Measurements from ENCODE around the gene ZNF771.
A peak's percentile ranks its signal among the peaks of the same experiment; 100 is the strongest.
"Not testable (repeated sequence)": the region's sequence is repeated elsewhere in the genome, so short reads cannot be mapped to it uniquely, and the experiment has no call there.

Gene ZNF771

DNA sequence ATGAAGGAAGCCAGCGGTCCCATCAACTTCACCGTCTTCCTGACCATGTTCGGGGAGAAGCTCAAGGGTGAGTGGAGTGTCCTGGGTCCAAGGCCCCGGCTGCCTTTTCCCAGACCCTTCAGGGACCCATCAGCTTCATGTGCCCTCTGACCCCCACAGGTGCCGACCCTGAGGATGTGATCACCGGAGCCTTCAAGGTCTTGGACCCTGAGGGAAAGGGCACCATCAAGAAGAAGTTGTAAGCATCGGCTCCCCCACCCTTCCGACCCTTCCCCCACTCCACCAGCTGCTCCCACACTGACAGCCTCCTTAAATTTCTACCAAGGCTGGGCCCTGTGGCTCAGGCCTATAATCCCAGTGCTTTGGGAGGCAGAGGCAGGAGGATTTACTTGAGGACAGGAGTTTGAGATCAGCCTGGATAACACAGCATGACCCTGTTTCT is 30.9 kb upstream of the ZNF771 start:
- no peak for DNase-seq

DNA sequence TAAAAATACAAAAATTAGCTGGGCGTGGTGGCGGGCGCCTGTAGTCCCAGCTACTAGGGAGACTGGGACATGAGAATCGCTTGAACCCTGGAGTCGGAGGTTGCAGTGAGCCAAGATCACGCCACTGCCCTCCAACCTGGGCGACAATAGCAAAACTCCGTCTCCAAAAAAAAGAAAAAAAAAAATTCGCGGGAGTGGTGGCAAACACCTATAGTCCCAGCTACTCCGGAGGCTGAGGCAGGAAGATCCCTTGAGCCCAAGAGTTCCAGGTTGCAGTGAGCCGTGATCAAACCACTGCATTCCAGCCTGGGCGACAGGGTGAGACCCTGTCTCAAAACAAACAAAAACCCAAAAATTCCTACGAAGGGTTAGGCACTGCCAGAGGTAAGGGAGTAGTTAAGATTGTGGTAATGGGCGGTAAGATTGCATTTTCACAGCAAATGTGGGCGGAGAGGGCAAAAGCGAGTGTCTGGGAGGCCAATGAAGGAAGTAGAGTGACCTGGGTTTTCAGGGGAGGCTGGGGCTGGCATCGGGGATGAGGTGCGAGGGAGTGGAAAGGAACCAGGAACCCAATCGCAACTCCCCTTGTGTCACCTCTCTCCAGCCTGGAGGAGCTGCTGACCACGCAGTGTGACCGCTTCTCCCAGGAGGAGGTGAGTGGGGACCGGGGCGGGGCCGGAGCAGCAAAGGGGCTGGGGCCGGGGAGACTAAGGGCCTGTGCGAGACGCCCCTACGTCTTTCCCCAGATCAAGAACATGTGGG is 30.2 kb upstream of the ZNF771 start:
- no peak for DNase-seq

DNA sequence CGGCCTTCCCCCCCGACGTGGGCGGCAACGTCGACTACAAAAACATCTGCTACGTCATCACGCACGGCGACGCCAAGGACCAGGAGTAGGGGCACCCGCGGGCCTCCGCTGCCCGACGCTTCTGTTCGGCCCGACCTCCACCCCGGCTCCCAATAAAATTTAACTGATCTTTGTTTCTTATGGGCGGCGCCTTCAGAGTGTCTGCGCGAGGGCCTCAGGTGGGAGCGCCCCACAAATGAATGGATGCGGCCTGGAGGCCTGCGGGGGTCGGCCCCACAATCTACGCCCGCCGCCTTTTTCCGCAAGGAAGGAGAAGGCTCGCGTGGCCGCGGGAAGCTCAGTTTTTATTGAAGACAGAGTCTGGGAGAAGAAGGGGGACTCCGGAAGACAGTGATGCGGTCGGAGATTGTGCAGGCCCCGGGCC is 29.6 kb upstream of the ZNF771 start:
- peak; percentile 83 to 87 for DNase-seq

DNA sequence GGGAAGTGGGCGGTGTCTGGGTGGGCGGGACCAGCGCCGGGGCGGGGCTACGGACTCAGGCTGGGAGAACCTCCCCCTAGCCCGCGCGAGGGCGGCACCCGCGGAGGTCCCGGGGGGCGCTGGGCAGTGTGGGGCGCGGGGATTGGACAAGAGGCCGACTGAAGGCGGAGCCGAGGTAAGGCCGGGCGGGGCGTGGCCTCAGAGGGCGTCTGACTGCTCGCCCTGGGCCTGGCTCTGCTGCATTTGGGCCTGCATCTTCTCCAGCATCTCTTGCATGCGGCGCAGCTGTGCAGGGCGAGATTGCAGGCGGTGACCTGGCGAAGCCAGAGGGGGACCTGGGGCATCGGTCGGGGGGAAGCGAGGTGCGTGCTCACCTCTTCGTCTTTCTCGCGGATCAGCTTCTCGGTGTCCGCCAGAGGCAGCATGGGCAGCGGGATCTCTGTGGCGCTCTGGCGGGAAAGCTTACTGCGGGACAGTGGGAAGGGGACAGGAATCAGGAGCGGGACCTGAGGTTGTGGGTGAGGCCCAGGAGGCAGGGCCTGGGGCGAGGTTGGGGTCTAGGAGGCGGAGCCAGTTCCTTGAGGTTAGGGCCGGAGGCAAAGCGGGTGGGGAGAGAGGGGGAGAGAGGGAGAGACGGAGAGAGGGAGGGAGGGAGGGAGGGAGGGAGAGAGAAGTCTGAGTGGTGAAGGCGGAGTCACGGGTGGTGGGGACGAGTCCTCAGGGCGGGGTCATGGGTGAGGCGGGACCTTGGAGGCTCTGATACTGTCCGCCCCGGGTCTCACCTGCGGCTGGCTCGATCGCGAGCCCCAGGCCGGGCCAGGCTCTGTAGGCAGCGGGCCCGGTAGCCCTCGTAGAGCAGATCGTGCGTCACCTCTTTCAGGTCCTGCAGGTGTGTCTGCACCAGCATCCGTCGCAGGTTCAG is 28.9 kb upstream of the ZNF771 start:
- peak; percentile 97 to 99 for DNase-seq

DNA sequence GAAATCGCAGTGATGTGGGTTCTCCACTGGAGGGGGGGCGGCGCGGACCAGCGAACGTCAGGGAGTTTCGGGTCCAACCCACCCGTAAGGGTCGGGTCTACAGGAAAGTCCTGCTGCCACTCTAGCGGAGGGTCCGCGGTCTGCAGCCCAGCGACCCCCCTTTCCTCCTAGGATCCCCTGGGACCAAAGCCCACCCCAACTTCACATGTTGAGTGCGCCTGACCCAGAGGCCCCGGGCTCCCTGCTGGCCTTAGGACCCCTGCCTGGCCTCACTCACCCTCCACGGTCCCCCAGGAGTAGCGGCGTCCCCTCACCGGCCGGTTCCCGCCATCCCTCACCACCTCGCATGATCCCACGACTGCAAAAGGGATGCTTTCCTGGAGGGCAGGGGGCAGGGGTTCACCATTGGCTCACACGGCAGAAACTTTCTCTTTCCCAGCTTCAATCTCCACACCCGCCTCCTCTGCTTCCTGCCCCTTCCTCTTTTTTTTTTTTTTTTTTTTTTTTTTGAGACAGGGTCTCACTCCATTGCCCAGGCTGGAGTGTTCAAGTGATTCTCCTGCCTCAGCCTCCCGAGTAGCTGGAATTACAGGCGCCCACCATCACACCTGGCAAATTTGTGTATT is 28.1 kb upstream of the ZNF771 start:
- DNase-seq = no peak

DNA sequence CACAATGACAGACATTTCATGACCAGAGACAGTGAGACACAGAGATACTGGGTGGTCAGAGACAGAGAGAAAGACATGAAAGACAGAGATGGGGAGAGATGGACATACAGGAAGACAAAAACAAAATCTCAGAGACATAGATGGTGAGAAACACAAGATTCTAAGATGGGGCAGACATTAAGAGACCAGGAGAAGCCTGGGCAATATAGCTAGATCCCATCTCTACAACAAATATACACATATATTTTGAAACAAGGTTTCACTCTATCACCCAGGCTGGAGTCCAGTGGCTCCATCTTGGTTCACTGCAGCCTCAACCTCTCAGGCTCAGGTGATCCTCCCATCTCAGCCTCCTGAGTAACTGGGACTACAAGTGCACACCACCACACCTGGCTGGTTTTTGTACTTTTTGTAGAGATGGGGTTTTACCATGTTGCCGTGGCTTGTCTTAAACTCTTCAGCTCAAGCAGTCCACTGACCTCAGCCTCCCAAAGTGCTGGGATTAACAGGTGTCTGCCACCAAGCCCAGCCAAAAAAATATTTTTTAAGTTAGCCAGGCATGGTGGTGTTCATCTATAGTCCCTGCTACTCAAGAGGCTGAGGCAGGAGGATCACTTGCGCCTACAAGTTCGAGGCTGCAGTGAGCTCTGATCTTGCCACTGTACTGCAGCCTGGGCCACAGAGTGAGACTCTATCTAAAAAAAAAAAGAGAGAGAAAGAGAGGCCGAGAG is 27.2 kb upstream of the ZNF771 start:
- DNase-seq = no peak

DNA sequence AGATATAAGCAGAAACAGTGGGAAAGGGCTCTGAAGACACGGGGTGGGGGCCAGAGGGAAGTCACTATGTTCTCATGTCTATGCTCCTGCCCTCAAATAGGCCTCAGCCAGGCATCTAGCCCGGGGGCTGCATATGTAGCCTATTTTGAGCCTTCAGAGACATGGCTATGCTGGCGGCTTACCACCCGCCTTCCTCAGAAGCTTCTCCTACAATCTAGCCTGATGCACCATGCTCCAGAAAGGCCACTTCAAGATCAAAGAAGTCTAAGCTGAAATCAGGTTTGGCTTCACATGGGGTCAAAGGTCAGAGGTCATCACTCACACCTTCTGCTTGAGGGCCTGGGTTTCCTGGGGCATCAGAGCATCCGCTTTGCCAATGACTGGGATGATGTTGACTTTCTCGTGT is 26.6 kb upstream of the ZNF771 start:
- DNase-seq = no peak

DNA sequence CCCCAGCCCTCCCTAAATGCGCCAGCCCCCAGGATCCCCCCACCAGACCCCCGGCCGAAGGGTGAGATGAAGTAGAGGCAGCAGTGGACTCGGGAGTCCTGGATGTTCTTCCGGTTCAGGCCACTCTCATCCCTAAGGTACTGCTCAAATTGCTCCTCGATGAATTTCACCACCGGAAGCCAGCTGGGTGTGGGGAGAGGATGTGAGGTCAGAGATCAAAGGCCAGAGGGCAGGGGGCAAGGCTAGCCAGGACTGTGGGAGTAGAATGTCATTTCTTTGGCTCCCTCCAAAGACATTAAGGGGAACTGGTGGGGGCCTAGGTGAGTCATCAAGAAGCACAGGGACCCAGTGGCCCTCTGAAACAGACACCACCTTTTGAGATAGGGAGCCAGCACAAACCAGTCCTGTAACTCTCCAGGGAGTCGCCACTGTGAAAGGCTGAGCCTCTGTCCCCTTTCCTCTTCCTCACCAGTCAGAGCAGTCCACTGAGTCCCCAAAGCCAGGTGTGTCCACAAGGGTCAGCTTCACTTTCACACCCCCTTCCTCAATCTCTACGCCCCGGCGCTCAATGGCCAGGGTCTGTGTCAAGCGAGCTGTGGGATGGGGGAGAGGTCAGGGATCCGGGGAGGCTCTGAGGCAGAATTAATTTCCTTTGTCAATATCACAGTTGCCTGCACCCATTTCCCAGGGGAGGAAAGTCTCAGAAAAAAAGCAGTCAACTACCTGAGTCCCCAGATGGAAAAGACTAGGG is 25.9 kb upstream of the ZNF771 start:
- no peak for DNase-seq

DNA sequence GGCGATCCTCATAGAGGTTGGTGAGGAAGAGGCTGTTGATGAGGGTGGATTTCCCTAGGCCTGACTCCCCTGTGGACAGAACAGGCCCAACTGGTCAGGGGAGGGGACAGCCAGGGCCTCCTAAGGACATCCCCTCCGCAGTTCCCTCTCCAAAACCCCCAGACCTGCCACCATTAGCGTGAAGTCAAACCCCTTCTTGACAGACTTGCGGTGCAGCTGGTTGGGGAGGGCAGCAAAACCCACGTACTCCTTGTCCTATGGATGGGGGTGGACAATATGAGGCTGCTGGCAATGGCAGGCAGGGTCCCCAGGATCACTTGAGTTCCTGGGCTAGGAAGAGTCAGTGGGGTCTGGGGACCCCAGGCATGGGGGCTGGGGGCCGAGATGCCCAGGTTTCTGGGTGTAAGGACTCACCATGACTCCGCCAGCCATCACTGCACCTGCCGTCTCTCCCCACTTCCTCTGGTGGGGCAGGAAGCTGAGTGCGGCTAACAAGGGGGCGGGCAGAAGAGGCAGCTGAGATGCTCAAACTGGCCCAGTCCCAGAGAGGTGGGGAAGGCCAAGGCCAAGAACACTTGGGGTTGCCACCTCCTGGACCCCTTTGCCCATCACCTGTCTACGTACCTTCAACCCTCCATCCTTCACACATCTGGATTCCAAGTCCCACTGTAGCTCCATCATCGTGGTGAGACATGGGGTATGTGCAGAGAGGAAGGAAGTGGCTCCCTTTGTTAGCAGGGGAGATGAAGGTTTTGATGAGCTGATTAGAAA is 25.1 kb upstream of the ZNF771 start, which contains the start of gene SEPTIN1:
Gene SEPTIN1, minus strand, starts transcription at position 451 of the 771 bp plus-strand sequence. Its CDS starts 19 bp downstream, at position 432.
- no peak for DNase-seq

DNA sequence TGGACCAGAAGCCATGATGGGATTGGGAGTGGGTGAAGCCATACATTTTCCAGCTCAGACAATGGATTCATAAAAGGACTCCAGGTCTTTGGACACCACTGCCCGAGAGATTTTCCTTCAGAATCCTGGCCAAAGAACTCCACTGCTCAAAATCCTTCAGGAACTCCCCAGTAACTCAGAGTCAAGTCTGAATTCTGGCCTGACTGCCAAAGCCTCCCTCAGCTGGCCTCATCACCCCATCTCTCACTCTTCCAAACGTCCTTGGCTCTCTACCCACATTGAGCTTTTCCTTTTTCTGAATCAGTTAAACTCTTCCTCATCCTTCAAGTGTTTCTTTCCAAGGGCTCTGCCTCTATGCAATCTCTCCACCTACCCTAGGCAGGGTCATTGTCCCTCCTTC is 23.9 kb upstream of the ZNF771 start:
- no peak for DNase-seq

DNA sequence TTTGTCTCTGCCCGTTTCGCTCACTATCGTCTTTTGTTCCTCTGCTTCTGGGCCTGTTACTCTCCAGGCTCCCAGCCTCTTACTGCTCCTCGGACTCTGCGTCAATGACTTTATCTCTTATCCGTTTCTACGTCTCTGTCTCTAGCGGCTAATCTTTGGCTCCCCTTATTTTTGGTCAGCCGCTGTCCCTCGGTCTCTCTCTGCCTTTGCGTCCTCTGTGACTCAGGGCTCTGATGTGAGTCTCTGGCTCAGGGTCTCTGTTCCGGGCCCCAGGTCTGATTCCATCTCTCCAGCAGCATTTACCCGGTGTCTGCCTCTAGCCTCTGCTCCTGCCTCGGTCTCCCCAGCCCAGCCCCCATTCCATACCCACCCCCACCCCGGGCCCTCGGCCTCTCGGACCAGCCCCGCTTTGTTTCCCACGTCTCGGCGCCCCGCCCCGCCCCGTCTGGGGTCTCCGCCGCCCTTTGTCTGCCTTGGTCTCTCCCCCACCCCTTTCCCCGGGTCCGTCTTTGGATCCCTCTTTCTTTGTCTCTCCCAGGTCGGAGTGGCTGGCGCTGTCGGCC is 12.7 kb upstream of the ZNF771 start:
- no peak for DNase-seq

DNA sequence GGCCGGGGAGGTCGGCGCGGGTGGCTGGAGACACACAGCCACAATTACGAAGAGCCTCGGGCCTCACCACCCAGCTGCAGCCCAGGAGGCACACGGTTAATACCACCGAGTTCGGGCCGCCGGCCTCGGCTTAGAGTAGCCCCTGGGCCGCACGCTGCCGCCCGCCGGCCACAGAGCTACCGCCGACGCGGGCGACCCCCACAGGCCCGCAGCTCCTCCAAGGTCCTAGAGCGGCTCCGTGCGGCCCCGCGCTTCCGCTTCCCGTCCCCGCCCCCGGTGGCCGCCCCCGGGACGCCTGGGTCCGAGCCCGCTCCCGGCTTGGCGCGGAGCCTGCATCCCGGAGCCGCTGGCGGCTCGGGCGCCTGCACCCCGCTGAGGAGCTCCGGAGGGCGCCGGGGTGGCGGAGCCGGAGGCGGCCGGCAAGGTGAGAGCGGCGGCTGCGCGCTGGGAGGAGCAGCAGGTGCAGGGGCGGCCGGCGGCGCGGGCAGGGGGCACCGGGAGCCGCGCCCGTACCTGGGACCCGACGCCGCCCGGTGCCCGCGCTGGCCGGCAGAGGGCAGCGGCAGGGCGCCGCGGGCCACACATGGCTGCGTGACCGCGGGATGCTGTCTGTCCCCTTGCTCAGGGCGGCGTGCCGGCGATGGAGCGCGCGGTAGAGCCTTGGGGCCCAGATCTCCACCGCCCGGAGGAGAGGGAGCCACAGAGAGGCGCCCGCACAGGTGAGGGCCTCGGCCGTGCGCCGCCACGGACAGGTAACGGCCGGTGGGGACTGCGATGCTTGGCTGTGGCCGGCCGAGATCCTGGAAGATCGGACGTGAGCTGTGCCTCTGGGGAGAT is 12.0 kb upstream of the ZNF771 start, which contains the start of gene ZNF48:
Gene ZNF48, plus strand, starts transcription at position 266 of the 837 bp plus-strand sequence. Its CDS starts 375 bp downstream, at position 641.
- DNase-seq = peak; percentile 91 to 96

DNA sequence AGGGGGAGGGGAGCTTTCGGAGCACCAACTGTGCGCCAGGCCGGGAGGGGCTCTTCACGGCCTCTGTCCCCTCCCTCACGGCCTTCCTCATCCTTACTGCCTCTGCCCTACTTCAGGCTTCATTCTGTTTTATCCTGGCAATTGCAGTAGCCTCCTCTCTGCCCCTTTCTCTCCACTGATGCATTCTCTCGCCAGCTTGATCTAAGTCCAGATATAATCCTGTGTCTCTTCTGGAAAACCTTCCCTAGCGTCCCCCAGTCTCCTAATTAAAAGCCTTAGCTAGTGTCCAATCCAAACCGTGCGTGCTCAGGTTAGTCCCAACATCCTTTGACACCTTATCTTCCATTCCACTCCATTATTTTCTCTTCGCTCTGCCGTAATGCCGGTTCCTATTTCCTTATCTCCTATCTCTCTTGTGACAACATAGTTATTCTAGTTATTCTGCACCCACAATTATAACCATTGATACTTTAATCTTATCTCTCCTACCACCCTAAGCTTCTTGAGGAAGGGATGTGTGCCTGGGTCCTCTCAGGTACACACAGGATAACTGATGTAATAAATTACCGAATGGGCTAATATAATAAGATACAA is 11.3 kb upstream of the ZNF771 start:
- no peak for DNase-seq

DNA sequence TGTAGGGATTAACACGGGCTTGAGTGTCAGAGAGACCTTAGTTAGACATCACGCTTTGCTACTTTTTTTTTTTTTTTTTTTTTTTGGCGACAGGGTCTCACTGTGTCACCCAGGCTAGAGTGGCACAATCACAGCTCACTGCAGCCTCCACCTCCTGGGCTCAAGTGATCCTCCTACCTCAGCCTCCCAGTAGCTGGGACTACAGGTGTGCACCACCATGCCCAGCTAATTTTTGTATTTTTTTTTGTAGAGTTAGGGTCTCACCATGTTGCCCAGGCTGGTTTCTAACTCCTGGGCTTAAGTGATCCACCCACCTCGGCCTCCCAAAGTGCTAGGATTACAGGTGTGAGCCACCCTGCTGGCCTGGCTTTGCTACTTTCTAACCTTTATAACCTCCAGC is 10.8 kb upstream of the ZNF771 start:
- DNase-seq = not testable (repeated sequence)

DNA sequence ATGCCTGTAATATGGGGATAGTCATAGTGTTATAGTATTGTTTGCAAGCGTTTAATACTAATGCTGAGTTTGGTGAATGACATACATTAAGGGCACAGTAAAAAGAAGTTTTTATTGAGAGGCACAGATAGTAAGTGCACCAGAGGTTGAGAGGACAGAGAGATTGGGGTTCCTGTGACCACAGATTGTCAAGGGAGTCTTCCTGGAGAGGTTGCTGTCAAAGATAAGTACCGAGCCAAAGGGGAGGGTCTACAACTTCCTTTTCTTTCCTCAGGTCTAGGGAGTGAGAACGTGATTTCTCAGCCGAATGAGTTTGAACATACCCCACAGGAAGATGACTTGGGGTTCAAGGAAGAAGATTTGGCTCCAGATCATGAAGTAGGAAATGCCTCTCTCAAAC is 10.3 kb upstream of the ZNF771 start:
- DNase-seq = no peak

DNA sequence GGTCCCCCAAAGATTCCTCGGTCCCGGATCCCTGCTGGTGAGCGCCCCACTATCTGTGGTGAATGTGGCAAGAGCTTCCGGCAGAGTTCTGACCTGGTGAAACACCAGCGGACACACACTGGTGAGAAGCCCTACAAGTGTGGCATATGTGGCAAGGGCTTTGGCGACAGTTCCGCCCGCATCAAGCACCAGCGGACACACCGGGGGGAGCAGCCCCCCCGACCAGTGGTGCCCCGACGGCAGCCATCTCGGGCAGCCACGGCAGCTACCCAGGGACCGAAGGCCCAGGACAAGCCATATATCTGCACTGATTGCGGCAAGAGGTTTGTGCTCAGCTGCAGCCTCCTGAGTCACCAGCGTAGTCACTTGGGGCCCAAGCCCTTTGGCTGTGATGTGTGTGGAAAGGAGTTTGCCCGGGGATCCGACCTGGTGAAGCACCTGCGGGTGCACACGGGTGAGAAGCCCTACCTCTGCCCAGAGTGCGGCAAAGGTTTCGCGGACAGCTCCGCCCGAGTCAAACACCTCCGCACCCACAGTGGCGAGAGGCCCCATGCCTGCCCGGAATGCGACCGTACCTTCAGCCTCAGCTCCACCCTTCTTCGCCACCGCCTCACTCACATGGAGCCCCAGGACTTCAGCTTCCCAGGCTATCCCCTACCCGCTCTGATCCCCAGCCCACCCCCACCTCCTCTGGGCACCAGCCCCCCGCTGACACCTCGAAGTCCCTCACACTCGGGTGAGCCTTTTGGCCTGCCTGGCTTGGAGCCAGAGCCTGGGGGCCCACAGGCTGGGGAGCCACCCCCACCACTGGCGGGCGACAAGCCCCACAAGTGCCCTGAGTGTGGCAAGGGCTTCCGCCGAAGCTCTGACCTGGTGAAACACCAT is 9.4 kb upstream of the ZNF771 start:
- no peak for DNase-seq

DNA sequence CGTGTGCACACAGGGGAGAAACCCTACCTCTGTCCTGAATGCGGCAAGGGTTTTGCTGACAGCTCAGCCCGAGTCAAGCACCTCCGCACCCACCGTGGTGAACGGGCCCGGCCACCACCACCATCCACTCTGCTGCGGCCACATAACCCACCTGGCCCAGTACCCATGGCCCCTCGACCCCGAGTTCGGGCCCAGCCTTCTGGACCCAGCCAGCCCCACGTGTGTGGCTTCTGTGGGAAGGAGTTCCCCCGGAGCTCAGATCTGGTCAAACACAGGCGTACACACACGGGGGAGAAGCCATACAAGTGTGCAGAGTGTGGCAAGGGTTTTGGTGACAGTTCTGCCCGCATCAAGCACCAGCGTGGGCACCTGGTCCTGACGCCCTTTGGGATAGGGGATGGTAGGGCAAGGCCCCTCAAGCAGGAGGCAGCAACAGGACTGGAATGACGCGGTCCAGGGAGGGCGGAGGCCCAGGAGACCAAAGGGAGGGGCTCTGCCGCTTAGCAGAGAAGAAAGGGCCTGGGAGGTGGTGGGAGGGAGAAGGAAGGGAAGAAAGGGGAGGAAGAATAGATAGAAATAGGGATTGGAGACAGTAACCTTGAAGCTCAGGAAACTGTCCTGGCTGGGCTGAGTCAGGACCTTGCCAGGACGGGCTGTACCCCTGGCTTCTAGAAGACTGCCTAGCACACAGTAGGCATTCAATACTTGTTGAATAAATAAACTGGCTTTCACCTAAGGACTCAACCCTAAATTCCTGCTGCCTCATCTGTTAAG is 8.6 kb upstream of the ZNF771 start:
- DNase-seq = no peak
